Right lobe of liver (tissue), 4 donors: ENCODE results near the gene ICE2.

ENCODE experiments used
- POLR2A ChIP-seq: fragments of 450-650 bp; IDR thresholded peaks from one replicate; pipeline ENCODE4 v1.6.1; 2017; ENCODE audit warnings: antibody characterized with exemption, mild to moderate bottlenecking
- TF ChIP-seq, protein P1 (sequence below), 4 donors: fragments of 200-600 bp in 3 of 4; fragments of 450-650 bp in 1 of 4; IDR thresholded peaks; one replicate each; pipeline versions ENCODE4 v1.5.1 to v1.8.0; 2016 to 2022; ENCODE audit warnings: antibody characterized with exemption in 4 of 4, mild to moderate bottlenecking in 2 of 4
- donor health status: DM: no; HTN: no; CAD: no.
- donor health status: DM: no; HTN: no; CAD: no.
- donor health status: DM: no; HTN: yes; CAD: no.

DNA sequence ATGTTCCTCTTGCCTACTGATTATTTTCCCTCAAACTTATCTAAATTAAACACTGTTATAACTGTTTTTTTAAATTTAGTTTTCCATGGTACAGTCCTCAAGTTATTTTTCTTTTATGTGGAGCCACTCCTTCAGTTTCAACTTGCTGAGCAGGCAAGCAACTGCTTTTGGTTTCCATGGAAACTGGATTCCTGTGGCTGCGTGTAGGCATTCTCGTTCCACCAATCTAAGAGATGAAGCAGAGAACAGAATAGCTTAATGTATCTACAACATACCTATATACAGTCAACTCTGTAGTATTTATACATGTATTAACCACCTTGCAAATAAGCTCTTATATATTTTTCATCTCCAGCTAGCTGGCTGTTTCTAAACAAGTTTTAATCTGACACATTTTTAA lies 55.4 kb downstream of the ICE2 start:
- TF ChIP-seq, protein P1, sequence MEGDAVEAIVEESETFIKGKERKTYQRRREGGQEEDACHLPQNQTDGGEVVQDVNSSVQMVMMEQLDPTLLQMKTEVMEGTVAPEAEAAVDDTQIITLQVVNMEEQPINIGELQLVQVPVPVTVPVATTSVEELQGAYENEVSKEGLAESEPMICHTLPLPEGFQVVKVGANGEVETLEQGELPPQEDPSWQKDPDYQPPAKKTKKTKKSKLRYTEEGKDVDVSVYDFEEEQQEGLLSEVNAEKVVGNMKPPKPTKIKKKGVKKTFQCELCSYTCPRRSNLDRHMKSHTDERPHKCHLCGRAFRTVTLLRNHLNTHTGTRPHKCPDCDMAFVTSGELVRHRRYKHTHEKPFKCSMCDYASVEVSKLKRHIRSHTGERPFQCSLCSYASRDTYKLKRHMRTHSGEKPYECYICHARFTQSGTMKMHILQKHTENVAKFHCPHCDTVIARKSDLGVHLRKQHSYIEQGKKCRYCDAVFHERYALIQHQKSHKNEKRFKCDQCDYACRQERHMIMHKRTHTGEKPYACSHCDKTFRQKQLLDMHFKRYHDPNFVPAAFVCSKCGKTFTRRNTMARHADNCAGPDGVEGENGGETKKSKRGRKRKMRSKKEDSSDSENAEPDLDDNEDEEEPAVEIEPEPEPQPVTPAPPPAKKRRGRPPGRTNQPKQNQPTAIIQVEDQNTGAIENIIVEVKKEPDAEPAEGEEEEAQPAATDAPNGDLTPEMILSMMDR (IDR thresholded peaks at IDR 0.05) = no peak
- TF ChIP-seq POLR2A = no peak
